SKM-1 (cell line): Measurements from ENCODE around the gene WWOX.
"Not testable (repeated sequence)": the region's sequence is repeated elsewhere in the genome, so short reads cannot be mapped to it uniquely, and the experiment has no call there.

Experiments used
- DNase-seq: peaks from one replicate; lab custom pipeline; 2025; ENCODE audit not compliant: unreplicated experiment; lab: John Stamatoyannopoulos, UW

WWOX gene

DNA sequence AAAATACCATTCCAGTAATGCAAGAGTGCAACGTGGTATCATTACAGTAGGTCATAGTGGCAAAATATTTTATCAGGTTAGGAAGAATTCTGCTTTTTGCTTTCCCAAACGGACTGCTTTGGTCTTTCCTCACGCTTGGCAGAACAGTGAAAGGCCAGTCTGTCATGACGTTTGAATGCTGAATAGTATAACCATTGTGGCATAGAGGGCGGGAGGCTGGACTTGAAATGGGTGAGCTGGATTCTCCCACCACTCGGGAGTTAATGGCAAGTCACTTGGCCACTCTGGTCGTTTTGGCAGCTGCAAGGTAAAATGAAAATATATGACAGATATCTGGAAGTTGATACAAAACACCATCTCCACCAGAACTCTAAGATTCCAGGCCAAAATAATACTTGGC, 1109.9 kb downstream of the WWOX start:
- no peak for DNase-seq

DNA sequence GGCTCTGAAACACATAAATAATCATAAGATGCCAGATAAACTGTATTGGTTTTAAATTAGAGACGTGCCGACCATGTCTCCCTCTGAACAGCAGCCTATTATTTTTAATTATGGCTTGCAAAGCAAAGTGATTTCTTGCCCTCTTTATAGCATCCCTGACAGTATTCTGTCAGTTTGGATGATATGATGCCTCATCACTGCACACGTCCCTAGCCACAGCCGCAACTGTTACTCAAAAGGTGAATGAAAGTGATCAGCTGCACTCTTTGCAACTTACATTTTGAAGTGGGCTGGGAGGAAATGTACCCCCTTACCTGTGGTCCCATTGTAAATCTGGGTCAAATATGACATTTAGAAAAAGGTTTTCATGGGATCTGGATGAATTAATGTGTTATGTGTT, 1111.2 kb downstream of the WWOX start:
- no peak for DNase-seq

DNA sequence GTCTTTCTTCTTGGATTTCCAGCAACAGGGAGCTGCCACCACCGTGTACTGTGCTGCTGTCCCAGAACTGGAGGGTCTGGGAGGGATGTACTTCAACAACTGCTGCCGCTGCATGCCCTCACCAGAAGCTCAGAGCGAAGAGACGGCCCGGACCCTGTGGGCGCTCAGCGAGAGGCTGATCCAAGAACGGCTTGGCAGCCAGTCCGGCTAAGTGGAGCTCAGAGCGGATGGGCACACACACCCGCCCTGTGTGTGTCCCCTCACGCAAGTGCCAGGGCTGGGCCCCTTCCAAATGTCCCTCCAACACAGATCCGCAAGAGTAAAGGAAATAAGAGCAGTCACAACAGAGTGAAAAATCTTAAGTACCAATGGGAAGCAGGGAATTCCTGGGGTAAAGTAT, 1112.1 kb downstream of the WWOX start:
- DNase-seq: no peak

DNA sequence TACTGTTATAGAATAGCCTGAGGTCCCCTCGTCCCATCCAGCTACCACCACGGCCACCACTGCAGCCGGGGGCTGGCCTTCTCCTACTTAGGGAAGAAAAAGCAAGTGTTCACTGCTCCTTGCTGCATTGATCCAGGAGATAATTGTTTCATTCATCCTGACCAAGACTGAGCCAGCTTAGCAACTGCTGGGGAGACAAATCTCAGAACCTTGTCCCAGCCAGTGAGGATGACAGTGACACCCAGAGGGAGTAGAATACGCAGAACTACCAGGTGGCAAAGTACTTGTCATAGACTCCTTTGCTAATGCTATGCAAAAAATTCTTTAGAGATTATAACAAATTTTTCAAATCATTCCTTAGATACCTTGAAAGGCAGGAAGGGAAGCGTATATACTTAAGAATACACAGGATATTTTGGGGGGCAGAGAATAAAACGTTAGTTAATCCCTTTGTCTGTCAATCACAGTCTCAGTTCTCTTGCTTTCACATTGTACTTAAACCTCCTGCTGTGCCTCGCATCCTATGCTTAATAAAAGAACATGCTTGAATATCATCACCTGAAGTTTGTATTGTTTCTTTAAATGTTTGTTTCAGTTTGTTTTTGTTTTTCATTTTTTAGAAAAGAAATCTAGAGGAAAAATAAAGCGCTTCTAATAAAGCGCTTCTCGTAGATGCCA, 1112.8 kb downstream of the WWOX start:
- no peak for DNase-seq

DNA sequence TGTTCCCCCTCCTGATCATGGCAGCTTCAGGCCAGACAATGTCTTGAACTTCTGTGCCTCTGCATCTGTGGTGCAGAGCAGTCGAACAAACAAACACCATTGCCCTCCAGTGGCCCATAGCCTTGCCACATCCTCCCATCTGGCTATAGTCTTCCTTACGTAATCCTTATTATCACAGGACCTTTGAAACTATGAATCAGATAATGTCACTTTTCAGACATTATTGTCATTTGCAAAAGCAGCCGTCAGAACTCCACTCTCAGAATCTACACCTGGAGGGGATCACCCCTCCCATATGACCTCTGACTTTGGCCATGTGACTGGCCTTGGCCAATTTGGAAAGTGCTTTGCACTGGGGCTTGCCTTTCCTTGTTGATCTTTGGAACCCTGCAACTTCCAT, 1113.8 kb downstream of the WWOX start:
- DNase-seq: no peak

DNA sequence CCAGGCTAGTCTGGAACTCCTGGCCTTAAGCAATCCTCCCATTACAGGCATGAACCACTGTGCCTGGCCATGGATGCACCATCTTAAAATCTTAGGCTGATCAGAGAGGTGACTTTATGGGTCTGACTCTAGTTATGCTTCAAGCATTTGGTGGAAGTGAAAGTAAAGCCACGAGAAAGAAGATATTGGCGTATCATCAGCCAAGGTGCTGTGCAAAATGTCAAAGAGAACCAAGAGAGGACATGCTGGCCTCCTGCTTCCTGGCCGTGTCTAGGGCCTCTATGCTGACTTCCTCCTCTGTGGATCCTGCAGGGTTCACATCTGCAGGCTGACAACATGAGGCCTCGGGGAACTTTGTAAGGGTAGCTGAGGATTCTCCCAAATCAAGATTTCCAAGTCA, 1115.8 kb downstream of the WWOX start:
- no peak for DNase-seq

DNA sequence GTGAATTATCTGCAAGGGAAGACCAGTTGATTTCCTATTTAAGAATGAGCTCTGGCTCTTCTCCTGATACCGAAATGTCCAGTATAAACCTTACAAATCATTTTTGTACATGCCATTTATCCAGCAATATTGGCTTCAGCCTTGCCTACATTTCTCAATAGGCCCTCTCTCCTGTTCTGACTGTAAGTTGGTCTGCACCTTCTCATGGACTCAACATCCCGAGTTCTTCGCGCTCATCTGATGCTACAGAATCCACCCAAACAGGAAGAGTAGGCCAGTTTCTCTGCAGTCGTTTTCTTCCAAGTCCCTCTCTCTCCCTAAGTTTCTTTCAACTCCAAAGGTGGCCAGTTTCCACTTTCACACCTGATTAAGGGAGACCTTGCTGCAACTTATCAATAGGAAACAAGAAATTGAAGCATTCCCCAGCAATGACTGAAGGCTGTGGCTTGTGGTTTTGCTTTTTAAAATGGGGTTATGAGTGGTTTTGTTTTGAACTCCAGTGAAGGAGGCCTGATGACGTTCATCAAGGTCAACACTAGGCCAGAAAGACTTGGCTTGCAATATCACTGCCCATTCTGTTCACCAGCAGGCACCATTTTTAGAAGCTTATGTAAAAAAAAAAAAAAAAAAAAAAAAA, 1118.0 kb downstream of the WWOX start:
- no peak for DNase-seq

DNA sequence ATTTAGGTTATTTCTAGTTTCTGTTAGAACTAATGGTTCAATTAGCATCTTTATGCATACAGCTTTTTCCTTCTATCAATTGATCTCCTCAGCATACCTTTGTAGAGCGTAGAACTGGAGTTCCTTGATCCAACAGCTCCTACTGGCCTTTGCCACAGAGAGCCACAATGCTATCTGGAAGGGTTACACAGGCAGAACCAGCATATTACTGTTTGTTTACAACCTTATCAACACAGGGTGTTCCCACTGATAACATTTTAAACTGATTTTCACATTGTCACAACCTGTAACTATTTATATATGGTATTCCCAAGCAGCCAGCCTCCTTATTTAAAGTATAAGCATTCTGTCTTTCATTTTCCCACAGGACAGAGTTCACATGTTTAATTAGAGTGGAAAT, 1118.9 kb downstream of the WWOX start:
- DNase-seq: no peak

DNA sequence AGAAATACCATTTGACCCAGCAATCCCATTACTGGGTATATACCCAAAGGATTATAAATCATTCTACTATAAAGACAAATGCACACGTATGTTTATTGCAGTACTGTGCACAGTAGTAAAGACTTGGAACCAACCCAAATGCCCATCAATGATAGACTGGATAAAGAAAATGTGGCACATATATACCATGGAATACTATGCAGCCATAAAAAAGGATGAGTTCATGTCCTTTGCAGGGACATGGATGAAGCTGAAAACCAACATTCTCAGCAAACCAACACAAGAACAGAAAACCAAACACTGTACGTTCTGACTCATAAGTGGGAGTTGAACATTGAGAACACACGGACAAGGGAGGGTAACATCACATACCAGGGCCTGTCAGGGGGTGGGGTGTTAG, 1126.5 kb downstream of the WWOX start:
- not testable (repeated sequence) for DNase-seq

DNA sequence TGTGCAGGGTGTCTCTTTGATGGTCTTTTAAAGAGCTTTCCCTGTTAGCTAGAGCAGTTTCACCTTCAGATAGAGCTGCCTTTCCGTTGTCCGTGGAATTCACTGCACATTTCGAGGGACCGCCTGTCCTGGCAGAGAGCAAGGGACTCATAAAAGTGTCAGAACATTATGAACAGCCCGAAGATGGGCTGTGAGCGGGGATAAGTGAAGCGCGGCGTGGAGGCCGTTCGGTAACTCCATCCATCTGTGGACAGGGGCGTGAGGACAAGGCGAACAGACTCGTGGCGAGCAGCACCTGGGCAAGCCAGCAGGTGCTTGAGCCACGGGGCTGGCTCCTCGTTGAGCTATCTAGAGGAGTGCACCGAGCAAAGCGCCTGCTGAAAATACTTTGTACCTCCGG, 1129.9 kb downstream of the WWOX start:
- no peak for DNase-seq

DNA sequence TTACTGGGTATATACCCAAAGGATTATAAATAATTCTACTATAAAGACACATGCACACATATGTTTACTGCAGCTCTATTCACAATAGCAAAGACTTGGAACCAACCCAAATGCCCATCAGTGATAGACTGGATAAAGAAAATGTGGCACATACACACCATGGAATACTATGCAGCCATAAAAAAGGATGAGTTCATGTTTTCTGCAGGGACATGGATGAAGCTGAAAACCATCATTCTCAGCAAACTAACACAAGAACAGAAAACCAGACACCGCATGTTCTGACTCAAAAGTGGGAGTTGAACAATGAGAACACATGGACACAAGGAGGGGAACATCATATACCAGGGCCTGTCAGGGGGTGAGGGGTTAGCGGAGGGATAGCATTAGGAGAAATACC, 1146.2 kb downstream of the WWOX start:
- DNase-seq: not testable (repeated sequence)

DNA sequence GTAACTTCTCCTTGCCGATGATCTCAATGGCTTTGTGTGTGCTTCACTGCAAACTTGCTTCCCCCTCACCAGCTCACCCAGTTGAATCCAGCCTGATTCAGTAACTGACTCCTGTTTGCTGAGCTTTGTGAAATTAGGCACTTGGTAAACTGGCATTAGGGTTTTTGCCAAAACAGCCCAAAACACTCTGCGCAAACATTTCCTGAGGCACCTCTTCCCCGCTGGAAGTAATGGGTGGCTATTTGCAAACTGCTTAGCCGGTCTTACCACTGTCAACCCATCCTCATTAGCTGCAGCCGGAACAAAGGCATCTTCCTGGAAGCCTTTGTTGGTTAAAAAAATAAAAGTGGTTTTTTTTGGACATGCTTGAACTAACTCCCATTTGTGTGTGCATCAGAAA, 1147.9 kb downstream of the WWOX start:
- no peak for DNase-seq

DNA sequence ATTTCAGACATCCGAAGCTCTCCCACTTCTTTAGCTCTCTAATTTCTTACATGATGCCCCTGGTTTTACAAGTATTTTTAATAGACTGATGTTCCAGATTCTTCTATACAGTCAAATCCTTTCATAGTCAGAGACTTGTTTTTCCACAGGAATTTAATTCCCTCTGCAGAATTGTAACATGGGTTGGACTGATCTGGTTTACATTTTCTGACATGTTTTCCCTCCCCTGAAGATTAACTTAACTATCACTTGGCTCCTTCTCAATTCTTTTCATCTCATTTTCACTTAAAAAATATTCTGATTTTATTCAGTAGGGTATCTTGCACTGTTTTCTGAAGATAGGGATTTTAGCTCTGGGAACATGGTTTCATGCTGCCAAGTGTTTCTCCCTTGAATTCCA, 1148.9 kb downstream of the WWOX start:
- no peak for DNase-seq

DNA sequence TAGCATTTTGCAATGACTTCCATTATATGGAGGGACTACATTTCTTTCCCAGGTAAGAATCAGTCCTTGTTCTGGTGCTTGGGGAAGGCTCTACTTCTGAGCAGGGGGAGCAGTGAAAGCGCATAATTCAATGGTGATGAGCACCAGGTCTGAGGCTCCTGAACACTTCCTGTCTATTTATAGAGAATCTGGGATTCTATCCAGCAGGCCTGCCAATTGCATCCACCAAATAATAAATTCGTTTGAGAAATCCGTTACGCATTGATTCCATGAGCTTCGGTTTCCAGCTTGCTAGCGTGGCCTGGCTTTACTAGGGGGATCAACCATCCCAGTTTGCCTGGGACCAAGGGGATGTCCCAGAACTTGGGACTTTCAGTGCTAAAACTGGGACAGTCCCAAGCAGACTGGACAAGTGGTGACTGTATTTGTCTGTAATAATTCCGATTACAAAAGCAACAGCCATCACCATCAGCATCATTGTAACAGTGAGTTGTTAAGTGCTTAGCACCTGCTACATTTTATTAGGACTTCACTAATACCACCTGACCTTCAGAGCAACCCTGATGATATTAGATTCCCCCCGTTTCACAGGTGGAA, 1151.1 kb downstream of the WWOX start:
- DNase-seq: no peak

DNA sequence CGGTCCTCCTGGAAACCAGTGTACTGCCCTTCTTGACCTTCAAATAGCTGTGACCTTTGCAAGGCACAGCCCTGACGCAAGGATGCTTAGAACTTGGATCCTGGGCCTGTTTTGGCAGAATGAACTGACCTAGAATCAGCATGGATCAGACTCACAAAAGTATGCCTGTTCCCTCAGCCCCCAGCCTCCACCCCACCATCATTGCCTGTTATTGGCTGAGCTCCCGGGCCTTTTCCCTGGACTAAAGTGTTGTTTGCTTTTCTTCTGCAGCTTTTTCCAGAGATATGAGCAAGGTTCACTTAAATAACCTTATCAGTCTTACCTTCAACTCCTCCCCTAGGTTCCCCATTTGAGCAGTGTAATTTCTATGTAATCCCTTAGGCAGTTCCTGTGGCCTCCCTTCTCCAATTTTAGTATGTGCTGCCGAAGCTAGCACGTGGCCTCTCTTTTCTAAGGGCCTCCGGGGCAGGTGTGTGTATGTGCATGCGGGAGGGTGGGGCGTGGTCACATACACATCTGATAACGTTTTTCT, 1153.7 kb downstream of the WWOX start:
- DNase-seq: no peak

DNA sequence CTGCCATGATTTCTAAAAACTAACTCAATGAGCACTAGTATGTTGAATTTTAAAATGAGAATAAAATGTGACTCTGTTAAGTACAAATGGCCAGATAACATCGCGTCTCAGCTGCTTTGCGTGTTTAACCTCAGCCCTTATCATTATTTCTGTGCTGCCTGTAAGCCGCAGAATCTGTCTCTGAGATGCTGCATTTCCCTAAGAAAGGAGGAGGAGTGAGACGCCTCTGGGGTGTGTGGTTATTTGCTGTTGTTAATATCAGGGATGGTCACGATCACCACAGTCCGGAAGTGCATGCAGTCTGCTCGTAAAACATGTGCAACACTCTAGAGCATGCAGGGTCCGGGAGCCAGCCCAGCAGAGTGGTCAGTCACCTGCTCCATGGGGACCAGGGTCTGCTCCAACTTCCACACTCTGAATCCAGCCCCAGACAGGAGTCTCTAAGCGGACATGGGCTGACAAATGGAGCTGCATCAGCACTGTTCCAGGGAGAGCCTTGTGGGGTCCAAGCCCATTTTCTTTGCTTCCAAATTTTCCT, 1158.6 kb downstream of the WWOX start:
- DNase-seq: no peak

DNA sequence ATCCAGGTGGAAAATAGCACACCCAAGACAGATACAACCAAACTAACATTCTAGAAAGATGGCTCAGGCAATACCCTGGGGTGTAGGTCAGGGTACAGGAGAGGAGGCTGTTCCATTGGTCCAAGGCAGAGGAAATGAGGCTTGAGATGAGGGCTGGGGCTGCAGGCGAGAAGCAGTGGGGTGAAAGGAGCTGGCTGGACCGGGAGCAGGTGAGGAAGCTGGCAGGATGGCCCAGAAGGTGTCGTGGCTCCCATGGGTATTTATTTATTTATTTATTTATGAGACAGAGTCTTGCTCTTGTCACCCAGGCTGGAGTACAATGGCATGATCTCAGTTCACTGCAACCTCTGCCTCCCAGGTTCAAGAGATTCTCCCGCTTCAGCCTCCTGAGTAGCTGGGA, 1161.4 kb downstream of the WWOX start:
- DNase-seq: not testable (repeated sequence)

DNA sequence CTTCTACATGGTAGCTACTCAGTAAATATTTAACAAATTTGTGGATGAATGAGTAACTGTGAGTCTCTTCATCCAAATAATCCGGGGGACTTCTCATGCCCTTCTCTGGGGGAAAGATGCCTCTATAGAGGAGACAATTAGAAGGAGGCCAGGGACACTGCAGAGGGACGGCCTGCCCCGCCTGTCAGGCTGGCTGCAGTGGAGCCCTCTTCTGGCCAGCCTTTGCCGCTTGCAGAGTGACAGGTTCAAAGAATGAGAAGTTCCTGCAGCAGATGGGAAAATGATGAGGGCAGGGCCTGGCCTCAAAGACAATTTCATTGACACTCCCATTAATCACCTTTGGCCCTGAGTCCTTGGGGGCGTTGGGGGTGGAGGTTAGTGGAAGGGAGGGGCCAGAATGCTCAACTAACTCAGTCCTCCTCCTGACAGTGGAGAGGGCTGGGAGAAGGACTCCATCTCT, 1162.1 kb downstream of the WWOX start:
- DNase-seq: no peak

DNA sequence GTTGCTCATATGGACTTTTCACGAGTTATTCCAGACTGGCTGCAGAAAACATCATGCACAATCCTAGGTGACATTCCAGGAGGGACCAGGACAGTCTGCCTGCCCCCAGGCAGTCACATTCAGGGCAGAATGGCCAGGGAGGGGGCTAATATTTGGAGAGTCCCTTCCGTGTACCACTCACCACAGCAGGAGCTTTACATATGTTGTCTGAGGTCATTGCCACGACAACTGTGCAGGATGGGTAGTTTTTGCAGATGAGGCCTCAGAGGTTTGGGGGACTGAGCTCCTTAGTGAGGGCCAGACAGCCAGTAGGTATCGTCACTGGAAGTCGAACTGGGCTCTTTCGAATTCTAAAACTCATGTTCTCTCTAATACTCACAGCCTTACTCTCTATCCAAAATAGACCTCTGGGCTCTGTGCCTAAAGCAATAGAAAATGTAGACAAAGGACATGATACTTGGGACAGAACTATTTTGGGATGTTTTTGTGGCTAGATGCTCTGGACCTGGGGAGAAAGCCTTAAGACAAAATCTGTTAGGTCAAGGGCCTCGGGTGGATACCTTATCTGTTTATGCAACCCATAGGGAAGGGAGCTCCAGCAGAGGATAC, 1162.6 kb downstream of the WWOX start:
- no peak for DNase-seq
